ENCODE results near the gene COL4A1.
A peak's percentile ranks its signal among the peaks of the same experiment; 100 is the strongest.

- TF ChIP-seq POLR2A (IDR thresholded peaks at IDR 0.05) (no peak), CTCF (IDR thresholded peaks at IDR 0.05) (no peak), POLR2AphosphoS5 (IDR thresholded peaks at IDR 0.05) (peak; percentile 29 to 58), EP300 (IDR thresholded peaks at IDR 0.05) (peak in 2 of 4 donors; percentile 46 to 66)
Measured at GRCh38 chr13:110233181-110233950, 73.6 kb downstream of the COL4A1 start.

Data from upper lobe of left lung (tissue), 4 donors.